ENCODE measurements around the gene SLC12A3. TPM values are rescaled to one million over a fixed set of nuclear protein-coding genes. Genes with fewer than 3 reads are reported as not detected.

SLC12A3 gene
- total RNA-seq, 1 experiment from 2014 or later = not detected

- H3K4me1 Mint-ChIP-seq = no peaks in the 10 kb centered on the region
- no peak overlapping the region for H3K4me3 Mint-ChIP-seq
- no peaks in the 10 kb centered on the region for H3K36me3 Mint-ChIP-seq
- H3K27ac Mint-ChIP-seq = no peak overlapping the region
- DNase-seq (ENCODE audit: low spot score) (peak; percentile 70), ATAC-seq (peak; percentile 90)
- no peaks in the 10 kb centered on the region for H3K9me3 Mint-ChIP-seq
- ChIA-PET POLR2A (no interaction called here), CTCF (interaction anchor here (0.9 to 1.5 kb wide), 11 partner anchors 9 to 269 kb away, joined by 3 to 10 read pairs (median 4); no protein-coding TSS in a partner anchor)
- no peaks in the 10 kb centered on the region for H3K27me3 Mint-ChIP-seq (ENCODE audit: low read depth)
- 0 out of 2 replicates have a peak, but pooled peaks have one; percentile 20 for TF ChIP-seq NFE2L1 (CRISPR knock-in tag; IDR thresholded peaks at IDR 0.05)
- TF ChIP-seq GTF2I (CRISPR knock-in tag; conservative IDR thresholded peaks at IDR 0.05) = 0 out of 2 replicates have a peak, but pooled peaks have one; percentile 47
- no peak for TF ChIP-seq NFYB (CRISPR knock-in tag; conservative IDR thresholded peaks at IDR 0.05; ENCODE audit: low read depth)
- no peak for TF ChIP-seq ZNF263 (CRISPR knock-in tag; IDR thresholded peaks at IDR 0.05; ENCODE audit: low read depth)
Observed at GRCh38 chr16:56869513-56870275, 4.7 kb downstream of the SLC12A3 start.

- H3K27me3 Mint-ChIP-seq (ENCODE audit: low read depth) = no peaks in the 10 kb centered on the region
- POLR2A ChIA-PET = no interaction called here
Observed at GRCh38 chr16:56870276-56870888, 5.4 kb downstream of the SLC12A3 start.

GRCh38 chr16:56871172-56871593 lies 6.2 kb downstream of the SLC12A3 start:
- ChIA-PET POLR2A (no interaction called here), CTCF (interaction anchor here (0.6 kb wide), 1 partner anchor 1406 kb away, joined by 3 read pairs; no protein-coding TSS in a partner anchor)
- no peaks in the 10 kb centered on the region for H3K36me3 Mint-ChIP-seq
- H3K27me3 Mint-ChIP-seq (ENCODE audit: low read depth) = no peaks in the 10 kb centered on the region
- DNase-seq (ENCODE audit: low spot score) (no peak), ATAC-seq (no peak)
- H3K9me3 Mint-ChIP-seq = no peaks in the 10 kb centered on the region
- no peak overlapping the region for H3K4me3 Mint-ChIP-seq
- H3K4me1 Mint-ChIP-seq = no peaks in the 10 kb centered on the region
- H3K27ac Mint-ChIP-seq = no peak overlapping the region
- TF ChIP-seq ZNF396 (CRISPR knock-in tag; IDR thresholded peaks at IDR 0.05; ENCODE audit: borderline replicate concordance) = no peak
- TF ChIP-seq AFF4 (CRISPR knock-in tag; IDR thresholded peaks at IDR 0.05; ENCODE audit: borderline replicate concordance) = no peak
- TF ChIP-seq MAX (CRISPR knock-in tag; IDR thresholded peaks at IDR 0.05) = no peak
- TF ChIP-seq SP1 (CRISPR knock-in tag; conservative IDR thresholded peaks at IDR 0.05) = no peak
- no peak for TF ChIP-seq USF2 (CRISPR knock-in tag; IDR thresholded peaks at IDR 0.05)
- TF ChIP-seq PRRX2 (CRISPR knock-in tag; IDR thresholded peaks at IDR 0.05) = no peak

More at GRCh38 chr16:56870276-56870888, 5.4 kb downstream of the SLC12A3 start:
- CTCF ChIA-PET = interaction anchor here (0.6 to 1.5 kb wide), 5 partner anchors 10 to 1406 kb away, joined by 3 to 10 read pairs (median 3); no protein-coding TSS in a partner anchor
- no peak for TF ChIP-seq E2F5 (CRISPR knock-in tag; IDR thresholded peaks at IDR 0.05)
- TF ChIP-seq CTCF (IDR thresholded peaks at IDR 0.05) = no peak
- no peak for TF ChIP-seq GTF2I (CRISPR knock-in tag; conservative IDR thresholded peaks at IDR 0.05)
- TF ChIP-seq NFYB (CRISPR knock-in tag; conservative IDR thresholded peaks at IDR 0.05; ENCODE audit: low read depth) = no peak
- no peak for TF ChIP-seq GRHL2 (CRISPR knock-in tag; IDR thresholded peaks at IDR 0.05; ENCODE audit: insufficient replicate concordance, severe bottlenecking)
- no peak for TF ChIP-seq USF2 (CRISPR knock-in tag; IDR thresholded peaks at IDR 0.05)
- no peak for TF ChIP-seq ZNF317 (CRISPR knock-in tag; IDR thresholded peaks at IDR 0.05; ENCODE audit: borderline replicate concordance, low read depth)
- no peaks in the 10 kb centered on the region for H3K4me1 Mint-ChIP-seq
- no peak overlapping the region for H3K27ac Mint-ChIP-seq
- DNase-seq (ENCODE audit: low spot score) (no peak), ATAC-seq (no peak)
- no peaks in the 10 kb centered on the region for H3K9me3 Mint-ChIP-seq
- no peak overlapping the region for H3K4me3 Mint-ChIP-seq
- H3K36me3 Mint-ChIP-seq = no peaks in the 10 kb centered on the region

All from WTC11 (cell line).